HFFc6 (cell line): ENCODE measurements around the gene KSR2. TPM values are rescaled to one million over a fixed set of nuclear protein-coding genes. Genes with fewer than 3 reads are reported as not detected.
A peak's percentile ranks its signal among the peaks of the same experiment; 100 is the strongest.

Experiments
- DNase-seq: peaks from one replicate; pipeline ENCODE4 v3.0.0-alpha.2; 2018
- H3K27ac Mint-ChIP-seq: 2 replicates; pipeline ENCODE4 v1.8.0; 2020; ENCODE audit warnings: mild to moderate bottlenecking, mixed read lengths
- H3K27me3 Mint-ChIP-seq: 2 replicates; pipeline ENCODE4 v1.8.0; 2021; ENCODE audit warnings: mild to moderate bottlenecking, moderate library complexity, mixed read lengths; ENCODE audit not compliant: insufficient read depth
- H3K36me3 Mint-ChIP-seq: 2 replicates; pipeline ENCODE4 v1.8.0; 2021; ENCODE audit warnings: low read depth, mixed read lengths
- H3K4me1 Mint-ChIP-seq: 2 replicates; pipeline ENCODE4 v1.8.0; 2020; ENCODE audit warnings: low read depth, mixed read lengths
- H3K4me3 Mint-ChIP-seq: 2 replicates; pipeline ENCODE4 v1.8.0; 2020; ENCODE audit warnings: mild to moderate bottlenecking, moderate library complexity, mixed read lengths
- H3K9me3 Mint-ChIP-seq: 2 replicates; pipeline ENCODE4 v1.8.0; 2020; ENCODE audit warnings: mild to moderate bottlenecking, mixed read lengths
- CTCF ChIP-seq: fragments of 200-600 bp; sonication (generic); IDR thresholded peaks from 2 replicates; pipeline ENCODE4 v1.5.0; 2021; ENCODE audit warnings: antibody characterized with exemption, mild to moderate bottlenecking
- total RNA-seq, 6 experiments: library from RNA; stranded (reverse); fragmentation: NEBNext Ultra II Directional; extraction: Animal tissue kit (Norgen Biotek cat#: 25700); gene quantifications; 2 replicates in 1 of 6; 3 replicates in 5 of 6; pipeline ENCODE4 v1.2.3, GENCODE V29; 2021

The KSR2 gene
- total RNA-seq, 6 experiments from 2014 or later: 0.09 to 0.22 (median 0.12) TPM; not detected in 2

DNA sequence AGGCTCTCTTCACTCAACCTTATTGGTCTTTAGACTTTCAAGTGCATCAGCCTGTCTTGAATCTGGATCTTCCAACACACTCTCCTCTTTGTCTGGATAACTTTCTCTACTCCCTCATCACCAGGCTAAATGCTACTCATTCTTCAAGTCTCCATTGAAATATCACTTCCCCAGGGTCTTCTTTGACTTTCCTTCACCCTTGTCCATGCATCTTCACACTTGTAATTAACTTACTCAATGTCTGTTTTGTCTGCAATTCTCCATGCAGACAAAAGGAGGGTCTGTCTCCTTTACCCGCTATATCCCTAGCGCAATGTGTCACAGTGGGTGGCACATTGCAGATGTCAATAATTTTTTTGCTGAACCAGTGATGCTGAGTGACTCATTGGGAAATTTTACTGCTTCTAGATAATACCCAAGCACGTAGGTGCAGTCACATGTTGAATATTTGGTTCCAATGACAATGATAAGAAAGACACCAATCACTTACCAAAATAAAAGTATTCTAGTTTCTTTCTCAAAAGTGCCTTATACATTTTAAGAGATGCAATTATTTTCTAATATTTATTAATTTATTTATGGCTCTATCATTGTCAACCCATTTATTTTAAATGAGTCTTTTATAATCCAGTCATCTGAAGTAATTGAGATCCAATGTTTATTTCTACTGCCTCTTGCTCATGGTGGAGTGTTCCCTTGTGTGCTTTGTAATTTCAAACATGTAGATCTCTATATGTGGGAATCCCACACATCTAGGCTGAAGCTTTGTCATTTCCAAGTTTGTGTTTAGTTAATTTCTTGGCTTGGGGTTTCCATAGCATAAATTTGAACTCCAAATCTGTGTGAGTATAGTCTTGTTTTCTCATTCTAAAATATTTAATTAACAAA, 26.0 kb upstream of the KSR2 start:
- no peaks in the 10 kb centered on the region for H3K36me3 Mint-ChIP-seq
- H3K27me3 Mint-ChIP-seq: peaks cover 9% of the 10 kb centered on the region
- TF ChIP-seq CTCF: no peak
- no peak overlapping the region for H3K4me3 Mint-ChIP-seq
- no peaks in the 10 kb centered on the region for H3K4me1 Mint-ChIP-seq
- no peak for DNase-seq
- H3K27ac Mint-ChIP-seq: no peak overlapping the region
- H3K9me3 Mint-ChIP-seq: no peaks in the 10 kb centered on the region

- Mint-ChIP-seq H3K4me3 (peak overlapping the region; percentile 74), H3K27ac (peak overlapping the region; percentile 89), H3K4me1 (peaks cover 39% of the 10 kb centered on the region), H3K36me3 (no peaks in the 10 kb centered on the region), H3K27me3 (peaks cover 10% of the 10 kb centered on the region), H3K9me3 (no peaks in the 10 kb centered on the region)
- peak; percentile 82 for DNase-seq
- TF ChIP-seq CTCF: no peak
Observed at GRCh38 chr12:117986705-117987469, 18.1 kb upstream of the KSR2 start.

DNA sequence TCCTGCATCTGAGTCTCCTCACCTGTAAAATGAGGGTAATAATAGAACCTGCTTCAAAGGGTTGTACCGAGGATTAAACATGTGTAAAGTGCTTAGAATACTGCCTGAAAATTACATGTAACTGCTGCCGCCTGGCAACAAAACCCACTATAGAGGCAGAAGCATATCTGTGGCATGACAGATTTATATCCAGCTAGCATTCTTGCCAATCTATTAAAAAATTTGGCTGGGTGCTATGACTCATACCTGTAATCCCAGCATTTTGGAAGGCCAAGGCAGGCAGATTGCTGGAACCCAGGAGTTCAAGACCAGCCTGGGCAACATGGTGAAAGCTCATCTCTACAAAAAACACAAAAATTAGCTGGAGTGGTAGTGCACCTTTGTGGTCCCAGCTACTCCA, 16.4 kb upstream of the KSR2 start:
- H3K27ac Mint-ChIP-seq: 0 out of 2 replicates have a peak overlapping the region, but pooled peaks have one; percentile 89
- H3K27me3 Mint-ChIP-seq: peaks cover 13% of the 10 kb centered on the region
- peak; percentile 1 for DNase-seq
- peaks cover 39% of the 10 kb centered on the region for H3K4me1 Mint-ChIP-seq
- no peaks in the 10 kb centered on the region for H3K36me3 Mint-ChIP-seq
- no peaks in the 10 kb centered on the region for H3K9me3 Mint-ChIP-seq
- no peak overlapping the region for H3K4me3 Mint-ChIP-seq
- no peak for TF ChIP-seq CTCF

DNA sequence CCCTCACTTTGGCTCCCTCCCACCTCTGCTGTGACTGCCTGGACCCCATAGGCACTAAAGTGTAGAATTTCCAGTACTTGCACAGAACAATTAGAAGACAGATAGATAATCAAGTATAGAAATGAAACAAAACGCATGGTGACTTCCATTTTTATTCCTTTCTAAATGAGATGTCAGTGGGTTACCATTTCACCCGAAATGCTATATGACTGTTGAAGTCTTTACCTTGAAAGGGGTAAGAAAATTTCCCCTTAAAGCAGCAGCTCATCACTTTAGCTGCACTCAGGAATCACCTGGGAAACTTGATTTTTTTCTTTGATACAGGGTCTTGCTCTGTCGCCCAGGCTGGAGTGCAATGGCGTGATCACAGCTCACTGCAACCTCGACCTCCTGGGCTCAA, 12.5 kb upstream of the KSR2 start:
- DNase-seq: no peak
- Mint-ChIP-seq H3K27ac (no peak overlapping the region), H3K4me1 (peaks cover 22% of the 10 kb centered on the region), H3K36me3 (no peaks in the 10 kb centered on the region), H3K27me3 (peaks cover 19% of the 10 kb centered on the region), H3K4me3 (no peak overlapping the region), H3K9me3 (no peaks in the 10 kb centered on the region)
- no peak for TF ChIP-seq CTCF

- Mint-ChIP-seq H3K9me3 (no peaks in the 10 kb centered on the region), H3K36me3 (no peaks in the 10 kb centered on the region), H3K4me3 (no peak overlapping the region), H3K4me1 (peaks cover 16% of the 10 kb centered on the region), H3K27me3 (peaks cover 19% of the 10 kb centered on the region), H3K27ac (no peak overlapping the region)
- no peak for DNase-seq
- no peak for TF ChIP-seq CTCF
Observed at GRCh38 chr12:117980616-117981015, 11.8 kb upstream of the KSR2 start.
